ENCODE measurements around the gene ZNF585A. TPM values are rescaled to one million over a fixed set of nuclear protein-coding genes. Genes with fewer than 3 reads are reported as not detected.

The ZNF585A gene
- total and polyA plus RNA-seq, 2 of the 4 experiments (the other 2 are of a cell fraction) = 6.2 to 9.5 TPM

DNA sequence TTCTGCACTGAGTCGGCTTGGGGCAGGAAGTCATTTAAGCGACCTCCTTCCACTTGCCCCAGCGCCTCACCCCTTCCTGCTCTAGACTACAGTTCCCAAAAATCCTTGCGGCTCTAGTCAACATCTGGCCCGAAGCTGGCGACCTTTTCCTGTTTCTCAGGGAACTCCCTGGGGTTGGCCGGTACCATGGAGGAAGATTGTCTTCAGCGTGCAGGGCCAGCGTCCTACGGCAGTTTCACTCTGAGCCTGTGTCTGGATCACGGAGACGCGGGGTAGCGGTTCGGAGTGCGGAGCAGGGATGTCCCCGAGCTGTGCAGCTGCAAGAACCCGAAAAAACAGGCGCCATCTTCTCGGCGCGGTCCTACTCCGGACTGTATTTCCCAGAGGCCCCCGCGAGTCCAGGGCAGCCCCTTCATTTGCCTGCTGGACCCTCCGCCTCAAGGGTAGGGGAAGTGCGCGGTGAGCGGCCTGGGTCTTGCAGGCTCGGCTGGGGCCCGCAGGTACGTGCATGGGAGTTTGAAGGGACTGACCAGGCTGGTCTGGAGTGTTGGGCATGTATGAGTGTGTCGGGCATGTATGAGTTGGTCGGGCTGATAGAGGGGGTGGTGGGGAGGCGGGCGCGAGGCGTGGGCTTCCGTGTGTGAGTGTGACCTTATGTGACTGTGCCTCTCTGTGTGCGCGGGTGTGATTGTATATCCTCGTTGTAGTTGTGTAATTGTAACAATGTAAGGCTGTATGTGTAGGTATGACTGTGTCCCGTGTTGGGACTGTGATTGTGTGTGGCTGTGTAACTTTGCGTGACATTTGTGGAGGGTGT, 45.5 kb upstream of the ZNF585A start, which contains the start of gene ZNF383:
Gene ZNF383, plus strand, starts transcription at position 440 of the 817 bp plus-strand sequence. CDS start 12,240 bp downstream, outside the sequence.
- Histone ChIP-seq H2BK15ac (ENCODE audit: low read depth, low read length) (peak within 1 kb of the TSS; percentile 88; the same call in 2 of the 3 replicates), H3K36me3 (ENCODE audit: control insufficient read depth, insufficient read depth, low read length) (peaks cover 6% of the 10 kb centered on the region), H3K4me3 (ENCODE audit: insufficient read depth, low read depth, low read length) (peak within 1 kb of the TSS; percentile 66), H2AFZ (replicated peaks; ENCODE audit: low read length, poor library complexity) (peak within 1 kb of the TSS; percentile 98), H3K9me3 (ENCODE audit: control insufficient read depth, insufficient read depth, low read length) (no peaks in the 10 kb centered on the region), H3K14ac (replicated peaks; ENCODE audit: low read depth, low read length) (peak within 1 kb of the TSS; percentile 97), H3K4me1 (ENCODE audit: control insufficient read depth, insufficient read depth, low read length) (no peaks in the 10 kb centered on the region), H4K20me1 (ENCODE audit: insufficient read depth, low read length) (no peaks in the 10 kb centered on the region), H2AK9ac (replicated peaks; ENCODE audit: low read depth, low read length, poor library complexity) (peak within 1 kb of the TSS; percentile 92), H3K27me3 (ENCODE audit: control insufficient read depth, insufficient read depth, low read length) (no peaks in the 10 kb centered on the region), H2AK5ac (ENCODE audit: low read depth, low read length) (peak within 1 kb of the TSS; percentile 44), H3K27ac (ENCODE audit: insufficient read depth, low read length) (peak within 1 kb of the TSS; percentile 96), H4K5ac (ENCODE audit: low read depth, low read length) (peak within 1 kb of the TSS; percentile 96), H2BK20ac (ENCODE audit: low read depth, low read length) (peak within 1 kb of the TSS; percentile 58; the same call in 1 of the 2 replicates), H3K79me1 (ENCODE audit: low read depth in 1 of 2, low read length in 2 of 2) (peaks cover 10 to 20% of the 10 kb centered on the region in 2 experiments), H3K4me2 (ENCODE audit: low read depth, low read length) (peak within 1 kb of the TSS; percentile 85), H3K9ac (ENCODE audit: low read depth, low read length) (peak within 1 kb of the TSS; percentile 97), H4K8ac (ENCODE audit: low read depth in 2 of 2, low read length in 2 of 2) (peak within 1 kb of the TSS; percentile 99 to 100), H3K56ac (ENCODE audit: extremely low read depth, insufficient read depth, low read length) (peak within 1 kb of the TSS; percentile 94), H3K23ac (ENCODE audit: low read depth, low read length) (peak within 1 kb of the TSS; percentile 94), H3K9me1 (ENCODE audit: insufficient read depth, low read length) (no peaks in the 10 kb centered on the region), H2BK5ac (ENCODE audit: low read depth, low read length, poor library complexity, severe bottlenecking) (peak within 1 kb of the TSS; percentile 95), H3K18ac (ENCODE audit: low read depth, low read length) (peak within 1 kb of the TSS; percentile 86), H4K91ac (ENCODE audit: insufficient read depth, low read depth, low read length) (peak within 1 kb of the TSS; percentile 98), H2BK120ac (ENCODE audit: low read depth, low read length) (peak within 1 kb of the TSS; percentile 96), H3K4ac (ENCODE audit: low read depth, low read length) (peak within 1 kb of the TSS; percentile 96)
- CTCF ChIA-PET = interaction anchor here (1.6 kb wide), 1 partner anchor 11 kb away, joined by 3 read pairs; no protein-coding TSS in a partner anchor
- ATAC-seq (ENCODE audit: low read depth) = peak; percentile 98
- 0% methylated on average over 26 of the region's 44 CpGs; no CpG with 5 or more reads in 1 of the 2 experiments for WGBS, 2 experiments (ENCODE audit: extremely low coverage in 2 of 2, insufficient read length in 1 of 2)
- peak; percentile 84 for DNase-seq
- dilution Hi-C loops (cut with HindIII; ENCODE audit: low sequenced_read_pairs, unreplicated experiment) (no loop called here), intact Hi-C loops (cut with micrococcal nuclease) (loop anchor here (5.0 kb wide), 1 partner anchor 154 kb away; the partner anchor contains the start of gene ZNF527), in situ Hi-C loops (cut with MboI; ENCODE audit: low sequenced_read_pairs) (loop anchor here (25.0 kb wide), 1 partner anchor 1006 kb away; the partner anchor contains the start of genes ZNF146 and ZNF565)
- no TSS peak for BruUV-seq (replicated peaks)
- TF ChIP-seq, protein P1, sequence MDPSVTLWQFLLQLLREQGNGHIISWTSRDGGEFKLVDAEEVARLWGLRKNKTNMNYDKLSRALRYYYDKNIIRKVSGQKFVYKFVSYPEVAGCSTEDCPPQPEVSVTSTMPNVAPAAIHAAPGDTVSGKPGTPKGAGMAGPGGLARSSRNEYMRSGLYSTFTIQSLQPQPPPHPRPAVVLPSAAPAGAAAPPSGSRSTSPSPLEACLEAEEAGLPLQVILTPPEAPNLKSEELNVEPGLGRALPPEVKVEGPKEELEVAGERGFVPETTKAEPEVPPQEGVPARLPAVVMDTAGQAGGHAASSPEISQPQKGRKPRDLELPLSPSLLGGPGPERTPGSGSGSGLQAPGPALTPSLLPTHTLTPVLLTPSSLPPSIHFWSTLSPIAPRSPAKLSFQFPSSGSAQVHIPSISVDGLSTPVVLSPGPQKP (IDR thresholded peaks at IDR 0.05; ENCODE audit: borderline replicate concordance, low read depth, low read length) = no peak
- TF ChIP-seq MAZ (IDR thresholded peaks at IDR 0.05; ENCODE audit: borderline replicate concordance, low read depth, low read length) = no peak
- no peak for TF ChIP-seq CHD1 (IDR thresholded peaks at IDR 0.05; ENCODE audit: low read depth, low read length)
- TF ChIP-seq CEBPB (IDR thresholded peaks at IDR 0.05; ENCODE audit: low read depth, low read length) = 0 out of 2 replicates have a peak, but pooled peaks have one; percentile 19
- TF ChIP-seq, protein P2, sequence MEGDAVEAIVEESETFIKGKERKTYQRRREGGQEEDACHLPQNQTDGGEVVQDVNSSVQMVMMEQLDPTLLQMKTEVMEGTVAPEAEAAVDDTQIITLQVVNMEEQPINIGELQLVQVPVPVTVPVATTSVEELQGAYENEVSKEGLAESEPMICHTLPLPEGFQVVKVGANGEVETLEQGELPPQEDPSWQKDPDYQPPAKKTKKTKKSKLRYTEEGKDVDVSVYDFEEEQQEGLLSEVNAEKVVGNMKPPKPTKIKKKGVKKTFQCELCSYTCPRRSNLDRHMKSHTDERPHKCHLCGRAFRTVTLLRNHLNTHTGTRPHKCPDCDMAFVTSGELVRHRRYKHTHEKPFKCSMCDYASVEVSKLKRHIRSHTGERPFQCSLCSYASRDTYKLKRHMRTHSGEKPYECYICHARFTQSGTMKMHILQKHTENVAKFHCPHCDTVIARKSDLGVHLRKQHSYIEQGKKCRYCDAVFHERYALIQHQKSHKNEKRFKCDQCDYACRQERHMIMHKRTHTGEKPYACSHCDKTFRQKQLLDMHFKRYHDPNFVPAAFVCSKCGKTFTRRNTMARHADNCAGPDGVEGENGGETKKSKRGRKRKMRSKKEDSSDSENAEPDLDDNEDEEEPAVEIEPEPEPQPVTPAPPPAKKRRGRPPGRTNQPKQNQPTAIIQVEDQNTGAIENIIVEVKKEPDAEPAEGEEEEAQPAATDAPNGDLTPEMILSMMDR (conservative IDR thresholded peaks at IDR 0.05; ENCODE audit: low read depth, low read length) = no peak
- TF ChIP-seq MXI1 (IDR thresholded peaks at IDR 0.05; ENCODE audit: borderline replicate concordance, low read depth, low read length) = peak; percentile 47; the same call in 1 of the 2 replicates
- POLR2A ChIA-PET (ENCODE audit: unreplicated experiment) = interaction anchor here (0.6 to 0.8 kb wide), 2 partner anchors 11 to 100 kb away, joined by 3 to 4 read pairs; no protein-coding TSS in a partner anchor
